Muscle of arm (tissue), 12 donors: Measurements from ENCODE around the gene WDTC1. TPM values are rescaled to one million over a fixed set of nuclear protein-coding genes. Genes with fewer than 3 reads are reported as not detected.

Experiments
- DNase-seq: peaks from one replicate; pipeline ENCODE4 v3.0.0-alpha.2; 2013
- polyA plus RNA-seq, 12 donors: library from polyadenylated mRNA; unstranded; fragments of 120-200 nt; gene quantifications; one replicate each; pipeline ENCODE4 v1.2.1, GENCODE V29; 2013; ENCODE audit not compliant: insufficient read length in 12 of 12

The WDTC1 gene
- polyA plus RNA-seq, 12 donors = 23.0 to 35.5 (median 28.9) TPM; not detected in 1

- no peak for DNase-seq
Measured at GRCh38 chr1:27331922-27332321, 97.5 kb downstream of the WDTC1 start.

DNA sequence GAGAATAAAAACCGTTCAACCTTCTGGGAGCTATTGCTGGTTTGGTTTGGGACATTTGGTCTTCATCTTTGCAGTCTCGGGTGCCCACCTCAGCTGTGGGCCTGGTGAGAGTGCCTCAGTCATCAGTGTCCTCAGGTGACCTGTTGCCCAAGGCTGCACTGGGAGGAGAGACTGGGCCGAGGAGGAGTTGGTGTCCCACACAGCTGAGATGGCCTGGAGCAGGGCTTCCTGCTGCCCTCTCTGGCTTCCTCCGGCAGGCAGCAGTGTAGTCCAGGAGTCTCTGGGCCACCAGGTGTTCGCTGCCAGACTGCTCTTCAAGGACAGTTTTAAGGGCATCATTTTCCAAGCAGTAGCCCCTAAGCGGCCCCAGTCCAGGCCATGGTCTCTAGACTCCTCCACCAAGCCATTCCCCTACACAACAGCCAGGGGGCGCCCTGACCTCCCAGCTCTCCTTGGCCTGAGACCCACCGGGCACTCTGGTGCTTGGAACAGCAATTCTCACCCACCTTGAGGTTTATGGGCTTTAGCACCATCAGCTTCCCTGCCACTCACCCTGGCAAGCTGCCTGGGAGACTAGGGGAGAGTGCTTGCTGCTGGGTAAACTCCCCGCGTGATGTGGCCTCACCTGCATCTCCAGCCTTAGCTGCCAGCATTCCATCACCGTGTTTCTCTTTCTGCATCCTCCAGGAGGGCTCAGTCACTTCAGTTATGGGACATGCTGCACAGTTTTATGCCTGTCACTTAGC lies 98.3 kb downstream of the WDTC1 start:
- DNase-seq = no peak

DNA sequence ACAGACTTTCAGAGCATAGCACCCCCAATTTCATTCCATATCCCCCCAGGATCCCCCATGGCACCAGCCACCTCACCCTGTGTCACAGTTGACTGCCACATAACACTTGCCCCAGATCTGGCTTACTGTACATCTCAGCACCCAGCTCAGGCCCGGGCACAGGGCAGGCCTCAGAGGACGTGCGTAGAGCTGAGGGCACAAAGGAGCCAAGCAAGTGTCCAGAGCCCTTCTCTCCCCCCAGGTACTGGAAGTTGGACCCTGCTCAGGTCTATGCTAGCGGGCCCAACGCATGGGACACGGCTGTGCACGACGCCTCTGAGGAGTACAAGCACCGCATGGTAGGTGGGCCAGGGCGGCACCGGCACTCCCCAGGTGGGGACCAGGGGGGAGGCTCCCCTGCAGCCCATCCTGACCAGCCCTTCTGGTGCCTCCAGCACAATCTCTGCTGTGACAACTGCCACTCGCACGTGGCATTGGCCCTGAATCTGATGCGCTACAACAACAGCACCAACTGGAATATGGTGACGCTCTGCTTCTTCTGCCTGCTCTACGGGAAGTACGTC lies 99.4 kb downstream of the WDTC1 start:
- no peak for DNase-seq

DNA sequence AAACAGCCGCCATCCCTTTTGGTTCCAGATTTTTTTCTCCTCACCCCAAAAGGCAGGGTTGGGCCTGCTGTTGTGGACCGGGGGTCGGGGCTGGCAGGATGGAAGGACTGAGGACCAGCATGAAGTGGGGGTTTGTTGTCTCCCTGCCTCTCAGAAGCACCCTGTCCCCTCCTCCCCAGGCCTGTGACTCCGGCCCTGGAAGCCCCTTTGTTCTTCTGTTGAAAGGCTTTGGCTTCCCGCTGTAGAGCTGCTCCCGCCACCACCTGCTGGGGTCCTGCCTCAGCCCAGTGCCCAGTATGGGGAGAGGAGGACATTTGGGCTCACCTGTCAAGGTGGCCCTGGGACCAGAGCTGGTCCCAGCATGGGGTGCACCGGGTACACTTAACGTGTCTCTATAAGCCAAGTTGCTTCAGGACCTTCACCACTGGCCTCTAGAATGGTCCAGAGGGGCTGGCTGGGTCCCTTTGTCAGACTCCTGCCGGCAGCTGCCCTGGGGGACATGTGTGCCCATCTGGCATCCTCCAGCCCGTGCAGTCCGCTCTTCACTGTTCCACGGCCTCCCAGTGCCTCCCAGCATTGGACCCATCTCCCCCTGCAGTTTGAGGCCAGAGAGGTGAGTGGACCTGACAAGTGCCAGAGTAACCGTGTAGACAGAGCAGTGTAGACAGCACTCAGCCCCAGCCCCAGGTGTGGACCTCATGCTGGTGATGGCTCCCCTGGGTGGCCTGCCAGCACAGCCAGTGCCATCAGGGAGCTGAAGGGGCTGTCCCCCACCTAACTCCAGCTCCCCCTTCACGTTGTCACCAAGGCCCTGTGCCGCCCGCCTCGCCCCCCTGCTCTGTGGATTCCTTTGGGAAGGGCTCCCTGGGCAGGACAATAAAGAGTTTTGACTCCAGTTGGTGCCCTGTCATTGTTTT lies 101.3 kb downstream of the WDTC1 start:
- DNase-seq = no peak

GRCh38 chr1:27336756-27337155 lies 102.3 kb downstream of the WDTC1 start:
- DNase-seq = no peak

GRCh38 chr1:27338751-27339150 lies 104.3 kb downstream of the WDTC1 start:
- DNase-seq = no peak

GRCh38 chr1:27339213-27339612 lies 104.8 kb downstream of the WDTC1 start:
- no peak for DNase-seq

DNA sequence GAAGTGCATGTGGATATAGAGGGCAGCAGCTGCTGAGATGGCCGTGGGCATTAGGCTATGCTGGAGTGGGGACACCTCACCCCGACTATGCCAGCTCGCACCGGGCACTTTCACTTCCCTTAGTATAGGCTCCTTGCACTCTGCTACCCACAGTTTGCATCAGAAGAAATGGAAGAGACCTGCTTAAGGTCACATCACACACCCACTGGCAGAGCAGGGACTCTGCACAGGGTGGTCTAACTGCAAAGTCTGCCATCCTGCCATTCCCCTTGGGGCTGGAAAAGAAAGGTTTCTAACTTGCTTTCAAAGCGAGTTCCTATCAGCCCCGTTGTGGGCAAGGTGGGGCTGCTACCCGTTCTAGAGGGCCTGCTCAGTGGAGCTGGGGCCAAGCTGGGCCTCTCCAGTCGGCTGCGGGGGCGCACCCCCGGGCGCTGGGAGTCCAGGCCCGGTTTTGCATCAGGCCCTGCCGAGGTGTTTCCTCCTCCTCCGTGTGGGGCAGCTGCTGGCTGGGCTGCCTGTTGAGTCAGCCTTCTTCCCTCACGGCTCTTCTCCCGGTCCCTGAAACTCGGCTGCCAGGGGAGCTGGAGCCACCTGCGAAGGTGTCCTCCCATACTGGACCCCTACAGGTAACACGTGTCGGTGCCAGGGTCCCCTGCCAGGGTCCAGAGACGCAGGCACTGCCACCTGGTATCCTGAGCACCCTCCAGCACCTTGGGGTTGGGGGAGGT lies 107.3 kb downstream of the WDTC1 start, which contains the start of gene SYTL1:
Gene SYTL1 (plus strand): TSS at position 498 of the 728 bp plus-strand sequence. CDS start 3,313 bp downstream, outside the sequence.
- no peak for DNase-seq

DNA sequence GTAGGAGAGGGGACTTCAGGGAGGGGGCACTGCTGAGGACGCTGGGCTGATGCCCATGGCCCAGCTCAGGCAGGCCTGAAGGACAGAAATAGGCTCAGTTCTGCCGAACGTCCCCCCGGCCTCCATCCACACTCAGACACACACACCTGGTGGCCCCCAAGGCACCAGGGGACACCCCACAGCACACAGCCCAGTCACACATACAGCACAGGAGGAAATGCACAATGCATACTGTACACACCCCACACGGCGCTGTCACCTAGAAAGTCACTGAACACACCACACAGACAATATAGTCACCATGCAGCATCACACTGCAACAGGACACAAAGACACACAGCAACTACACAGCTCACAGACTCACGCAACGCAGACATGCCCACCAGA lies 108.0 kb downstream of the WDTC1 start:
- no peak for DNase-seq

DNA sequence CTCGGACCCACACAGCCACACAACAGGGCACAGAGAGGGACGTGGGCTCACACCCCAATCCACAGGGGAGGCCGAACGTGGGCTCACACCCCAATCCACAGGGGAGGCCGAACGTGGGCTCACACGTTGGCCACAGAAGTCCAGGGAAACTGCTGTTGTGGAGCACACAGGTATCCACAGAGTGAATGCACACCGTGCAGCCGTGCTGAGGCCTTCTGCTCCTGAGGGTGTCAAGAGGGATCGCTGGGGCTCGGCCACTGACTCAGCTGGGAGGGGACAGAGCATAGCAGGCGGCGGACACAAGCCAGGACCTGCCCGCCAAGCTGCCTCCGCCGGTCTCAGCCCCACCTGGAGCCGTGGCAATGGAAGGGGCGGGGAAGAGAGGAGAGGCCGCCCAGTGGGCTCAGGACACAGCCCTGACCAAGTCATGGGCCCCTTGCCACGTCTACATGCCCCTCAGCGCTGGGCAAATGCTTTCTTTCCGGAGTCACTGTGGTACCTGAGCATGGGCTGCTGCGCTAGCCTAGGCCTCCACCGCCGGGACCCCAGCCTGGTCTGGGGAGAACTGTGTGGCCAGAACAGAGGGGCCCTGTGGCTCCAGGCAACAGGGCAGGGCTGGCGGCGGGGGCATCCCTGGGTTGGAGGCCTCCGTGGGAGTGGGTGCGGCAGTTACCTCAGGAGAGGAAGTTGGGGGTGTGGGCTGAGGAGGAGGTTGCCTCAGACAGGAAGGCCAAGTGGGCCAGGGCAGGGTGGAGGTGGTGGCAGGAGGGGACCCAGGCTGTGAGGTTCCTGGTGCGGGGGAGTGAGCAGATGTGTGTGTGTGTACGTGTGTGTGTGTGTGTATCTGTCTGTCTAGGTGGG lies 108.6 kb downstream of the WDTC1 start:
- DNase-seq = no peak

DNA sequence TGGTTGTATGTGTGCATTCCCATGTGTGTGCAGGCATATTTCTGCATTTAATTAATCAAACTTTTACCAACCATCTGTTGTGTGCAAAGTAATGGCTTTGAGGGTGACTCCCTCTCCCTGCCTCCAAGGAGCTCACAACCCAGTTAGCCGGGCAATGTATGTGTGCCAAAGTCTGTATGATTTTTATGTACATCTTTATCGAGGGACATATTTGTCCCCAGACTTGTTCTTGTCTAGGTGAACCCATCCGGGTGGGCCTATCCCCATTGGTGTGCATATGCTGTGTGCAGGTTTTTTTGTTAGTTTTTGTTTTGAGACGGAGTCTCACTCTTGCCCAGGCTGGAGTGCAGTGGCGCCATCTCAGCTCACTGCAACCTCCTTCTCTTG lies 109.2 kb downstream of the WDTC1 start:
- no peak for DNase-seq

DNA sequence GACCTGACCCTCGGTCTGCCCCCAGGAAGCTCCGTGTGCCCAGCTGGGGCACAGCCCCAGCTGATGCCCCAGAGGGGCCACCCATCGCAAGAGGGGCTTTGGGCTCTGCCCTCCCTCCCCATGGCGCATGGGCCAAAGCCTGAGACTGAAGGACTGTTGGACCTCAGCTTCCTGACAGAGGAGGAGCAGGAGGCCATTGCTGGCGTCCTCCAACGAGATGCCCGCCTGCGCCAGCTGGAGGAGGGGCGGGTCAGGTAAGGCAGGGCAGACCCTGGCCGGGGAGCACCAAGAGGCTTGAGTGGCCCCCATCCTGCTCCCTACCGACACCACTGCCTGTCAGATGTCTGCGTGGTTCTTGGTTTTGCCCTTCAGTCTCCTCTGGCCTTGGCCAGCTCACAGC lies 110.8 kb downstream of the WDTC1 start:
- no peak for DNase-seq

DNA sequence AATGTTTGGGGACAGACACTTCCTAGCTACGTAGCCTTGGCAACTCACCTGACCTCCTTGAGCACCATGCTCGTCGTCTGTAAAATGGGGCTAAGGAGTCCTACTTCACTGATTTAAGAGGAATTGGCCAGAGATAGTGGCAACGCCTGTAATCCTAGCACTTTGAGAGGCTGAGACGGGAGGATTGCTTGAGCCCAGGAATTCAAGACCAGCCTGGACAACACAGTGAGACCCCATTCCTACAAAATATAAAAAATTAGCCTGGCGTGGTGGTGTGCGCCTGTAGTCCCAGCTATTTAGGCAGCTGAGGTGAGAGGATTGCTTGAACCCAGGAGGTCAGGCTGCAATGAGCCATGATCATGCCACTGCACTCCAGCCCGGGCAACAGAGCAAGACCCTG lies 111.9 kb downstream of the WDTC1 start:
- no peak for DNase-seq

DNA sequence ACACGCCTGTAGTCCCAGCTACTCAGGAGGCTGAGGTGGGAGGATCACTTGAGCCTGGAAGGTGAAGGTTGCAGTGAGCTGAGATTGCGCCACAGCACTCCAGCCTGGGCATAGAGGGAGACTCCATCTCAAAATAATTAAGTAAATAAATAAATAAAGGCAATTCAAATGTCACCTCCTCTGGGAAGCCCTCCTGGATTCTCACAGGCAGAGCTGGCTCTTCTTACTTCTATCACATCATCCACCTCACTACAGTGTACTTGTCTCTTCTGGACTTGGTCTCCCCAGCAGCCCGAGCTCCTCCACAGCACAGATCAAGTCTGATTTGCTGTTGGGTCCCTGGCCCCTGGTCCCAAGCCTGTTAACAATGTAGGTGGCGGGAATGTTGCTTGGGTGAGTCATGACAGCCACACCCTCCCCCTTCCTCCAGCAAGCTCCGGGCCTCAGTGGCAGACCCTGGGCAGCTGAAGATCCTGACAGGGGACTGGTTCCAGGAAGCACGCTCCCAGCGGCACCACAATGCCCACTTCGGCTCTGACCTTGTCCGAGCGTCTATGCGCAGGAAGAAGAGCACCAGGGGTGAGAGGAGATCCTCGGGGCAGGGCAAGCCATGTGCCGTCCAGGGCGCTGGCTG lies 112.7 kb downstream of the WDTC1 start:
- no peak for DNase-seq

- no peak for DNase-seq
Measured at GRCh38 chr1:27348861-27349783, 114.7 kb downstream of the WDTC1 start.

- DNase-seq = no peak
Measured at GRCh38 chr1:27349784-27350662, 115.6 kb downstream of the WDTC1 start.

DNA sequence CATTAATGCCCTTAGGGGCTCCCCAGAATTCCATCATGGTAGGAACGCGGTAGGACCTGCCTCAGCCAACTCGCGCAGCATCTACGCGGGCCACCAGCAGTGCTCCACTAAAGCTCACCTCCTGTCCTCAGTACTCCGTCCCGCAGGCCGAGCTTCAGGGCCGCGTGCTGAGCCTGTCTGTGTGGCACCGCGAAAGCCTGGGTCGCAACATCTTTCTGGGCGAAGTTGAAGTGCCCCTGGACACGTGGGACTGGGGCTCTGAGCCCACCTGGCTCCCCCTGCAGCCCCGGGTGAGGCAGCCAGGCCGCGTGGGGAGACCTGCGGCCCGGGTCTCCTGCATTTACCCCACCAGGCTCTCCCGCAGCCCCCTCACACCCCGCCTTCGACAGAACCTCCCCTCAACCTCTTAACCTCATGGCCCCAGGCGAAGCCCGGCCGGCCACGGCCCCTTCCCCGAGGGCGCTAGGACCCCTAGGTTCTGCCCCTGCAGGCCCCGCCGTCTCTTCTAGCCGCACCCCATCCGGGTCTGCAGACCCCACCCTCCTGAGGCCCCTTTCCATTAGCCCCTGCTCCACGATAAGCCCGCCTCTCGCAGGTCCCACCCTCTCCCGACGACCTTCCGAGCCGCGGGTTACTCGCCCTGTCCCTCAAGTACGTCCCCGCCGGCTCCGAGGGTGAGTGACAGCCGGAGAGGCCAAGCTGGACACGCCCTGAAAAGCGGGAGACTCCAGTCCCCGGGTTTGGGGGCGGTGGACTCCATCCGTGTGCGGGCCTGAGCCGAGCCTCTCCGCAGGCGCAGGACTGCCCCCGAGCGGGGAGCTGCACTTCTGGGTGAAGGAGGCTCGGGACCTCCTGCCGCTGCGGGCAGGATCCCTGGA lies 116.5 kb downstream of the WDTC1 start:
- no peak for DNase-seq
